K562 (cell line): ENCODE data around the gene AGBL1. TPM values are rescaled to one million over a fixed set of nuclear protein-coding genes. Genes with fewer than 3 reads are reported as not detected.

ENCODE experiments used
- ATAC-seq: fragments of 200-7000 bp; cut with Tn5 transposase; 3 replicates; pipeline ENCODE4 v1.9.1; 2020; ENCODE audit warnings: moderate library complexity
- BruUV-seq: library from RNA; stranded (reverse); fragments of 400-500 nt; replicated peaks from 2 replicates; lab custom pipeline; 2021; lab: Mats Ljungman, UMichigan
- CTCF ChIA-PET: fragments of 300-600 bp; formaldehyde crosslinking; extraction: SDS; loops from one replicate; lab custom pipeline; 2021; ENCODE audit warnings: low intra/inter-chr PET ratio; lab: Yijun Ruan, JAX
- POLR2A ChIA-PET: fragments of 300-600, 350-650 bp; sonication (Branson Sonifier 250); formaldehyde crosslinking; extraction: SDS; loops from one replicate; lab custom pipeline; 2021; ENCODE audit warnings: antibody characterized with exemption, inconsistent platforms; lab: Yijun Ruan, JAX
- DNase-seq, 4 experiments: peaks; one replicate each; pipeline versions ENCODE4 v3.0.0 to v3.0.0-alpha.2; 2011 to 2018; ENCODE audit warnings: low spot score in 3 of 4, mixed read lengths in 3 of 4; ENCODE audit errors: extremely low read depth in 1 of 4
- FAIRE-seq: peaks from 2 replicates; lab custom pipeline; 2011; peaks lifted over from hg19 to GRCh38; lab: Jason Lieb, UNC
- H2AFZ ChIP-seq: 2 replicates; pipeline ENCODE4 v1.6.0; 2011; ENCODE audit warnings: low read depth, low read length, control low read depth, inconsistent platforms
- H3K27ac ChIP-seq: fragments of 200-600 bp; 3 replicates; pipeline ENCODE4 v1.8.0; 2011; ENCODE audit warnings: low read depth, mild to moderate bottlenecking, control low read depth, inconsistent platforms, low read length, moderate library complexity, mixed read lengths; ENCODE audit errors: extremely low read depth
- H3K27me3 ChIP-seq, 2 experiments: fragments of 300-600 bp in 1 of 2; 2 replicates in 1 of 2; 3 replicates in 1 of 2; pipeline versions ENCODE4 v1.6.0 to v1.8.0; 2011; ENCODE audit warnings: inconsistent platforms in 2 of 2, low read length in 2 of 2, mild to moderate bottlenecking in 1 of 2, mixed read lengths in 1 of 2, moderate library complexity in 1 of 2; ENCODE audit not compliant: control insufficient read depth in 2 of 2, insufficient read depth in 2 of 2
- H3K36me3 ChIP-seq: fragments of 300-600 bp; 3 replicates; pipeline ENCODE4 v1.8.0; 2011; ENCODE audit warnings: mild to moderate bottlenecking, low read length, inconsistent platforms; ENCODE audit not compliant: control insufficient read depth, insufficient read depth
- H3K4me1 ChIP-seq, 2 experiments: fragments of 200-600 bp in 1 of 2; replicated peaks in 1 of 2; 2 replicates in 1 of 2; 3 replicates in 1 of 2; pipeline versions ENCODE4 v1.5.1 to v1.8.0; 2011; ENCODE audit warnings: inconsistent platforms in 2 of 2, low read length in 2 of 2, mild to moderate bottlenecking in 1 of 2, mixed read lengths in 1 of 2, moderate library complexity in 1 of 2; ENCODE audit not compliant: control insufficient read depth in 2 of 2, insufficient read depth in 2 of 2
- H3K4me2 ChIP-seq: 2 replicates; pipeline ENCODE4 v1.6.1; 2011; ENCODE audit warnings: low read length, control low read depth, inconsistent platforms, mixed read lengths; ENCODE audit not compliant: insufficient read depth
- H3K4me3 ChIP-seq: fragments of 200-600 bp; sonication (generic), shearing (Covaris generic); 2 replicates; pipeline ENCODE4 v1.5.1; 2016; ENCODE audit warnings: control low read depth, inconsistent platforms
- H3K79me2 ChIP-seq: fragments of 200-600 bp; 3 replicates; pipeline ENCODE4 v1.8.0; 2011; ENCODE audit warnings: low read length, inconsistent platforms; ENCODE audit not compliant: control insufficient read depth, insufficient read depth
- H3K9ac ChIP-seq, 2 experiments: 2 replicates each; pipeline versions ENCODE4 v1.6.0 to v1.6.1; 2011; ENCODE audit warnings: low read depth in 2 of 2, low read length in 2 of 2, control low read depth in 1 of 2, inconsistent platforms in 1 of 2, mild to moderate bottlenecking in 1 of 2, mixed read lengths in 1 of 2; ENCODE audit not compliant: insufficient read depth in 1 of 2
- H3K9me1 ChIP-seq: one replicate; pipeline ENCODE4 v1.6.0; 2011; ENCODE audit warnings: inconsistent platforms, mild to moderate bottlenecking, low read length, moderate library complexity; ENCODE audit not compliant: control insufficient read depth, insufficient read depth
- H3K9me3 ChIP-seq: replicated peaks from 2 replicates; pipeline ENCODE4 v1.5.1; 2011; ENCODE audit warnings: low read depth, low read length, inconsistent platforms; ENCODE audit not compliant: control insufficient read depth, insufficient read depth
- H4K20me1 ChIP-seq: replicated peaks from 2 replicates; pipeline ENCODE4 v1.6.1; 2011; ENCODE audit warnings: low read length, inconsistent platforms, mixed read lengths; ENCODE audit not compliant: control insufficient read depth, insufficient read depth
- CBX8 ChIP-seq: fragments of 200-600 bp; sonication (generic); IDR thresholded peaks from 2 replicates; pipeline ENCODE4 v1.6.1; 2012; ENCODE audit warnings: borderline replicate concordance, mixed run types, low read depth, mild to moderate bottlenecking, moderate library complexity, mixed read lengths, low read length, control low read depth, inconsistent platforms; ENCODE audit not compliant: poor library complexity, severe bottlenecking; ENCODE audit errors: extremely low read depth
- CSDE1 ChIP-seq, 2 experiments: fragments of 450-650 bp; IDR thresholded peaks; 2 replicates each; pipeline ENCODE4 v1.6.1; 2016; ENCODE audit warnings: mild to moderate bottlenecking in 1 of 2
- GTF2B ChIP-seq: IDR thresholded peaks from 2 replicates; pipeline ENCODE4 v1.6.1; 2011; ENCODE audit not compliant: insufficient read length; ENCODE audit errors: extremely low read depth
- HMGXB4 ChIP-seq: sonication (generic); formaldehyde crosslinking; IDR thresholded peaks from 2 replicates; pipeline ENCODE4 v1.8.1; 2023; ENCODE audit warnings: mild to moderate bottlenecking, missing genetic modification reagents
- MAZ ChIP-seq, 2 experiments: fragments of 450-650 bp in 1 of 2; sonication (generic) in 1 of 2; formaldehyde crosslinking; IDR thresholded peaks in 1 of 2; conservative IDR thresholded peaks in 1 of 2; 2 replicates each; pipeline versions ENCODE4 v1.4.0 to v1.5.0; 2020; ENCODE audit warnings: mild to moderate bottlenecking in 1 of 2, missing genetic modification reagents in 1 of 2
- NCOA4 ChIP-seq: fragments of 450-650 bp; IDR thresholded peaks from 2 replicates; pipeline ENCODE4 v1.6.1; 2018; ENCODE audit warnings: mild to moderate bottlenecking; ENCODE audit not compliant: partially characterized antibody
- PHB2 ChIP-seq: fragments of 450-650 bp; IDR thresholded peaks from 2 replicates; pipeline ENCODE4 v1.6.1; 2017; ENCODE audit warnings: low read depth
- PML ChIP-seq: IDR thresholded peaks from 2 replicates; pipeline ENCODE4 v1.6.1; 2012; ENCODE audit warnings: low read length, inconsistent platforms
- POLR2B ChIP-seq: fragments of 450-650 bp; IDR thresholded peaks from 2 replicates; pipeline ENCODE4 v1.6.1; 2018; ENCODE audit warnings: low read depth; ENCODE audit not compliant: partially characterized antibody
- RREB1 ChIP-seq: fragments of 250-450 bp; sonication (Bioruptor Pico); IDR thresholded peaks from 2 replicates; pipeline ENCODE4 v1.4.0; 2020
- SMAD4 ChIP-seq: fragments of 250-450 bp; sonication (Bioruptor Pico); conservative IDR thresholded peaks from 2 replicates; pipeline ENCODE4 v1.8.0; 2021; ENCODE audit warnings: inconsistent platforms, mild to moderate bottlenecking, moderate library complexity
- SNRNP70 ChIP-seq: fragments of 200-400 bp; formaldehyde crosslinking; optimal IDR thresholded peaks from 2 replicates; pipeline ENCODE3; 2017; ENCODE audit warnings: low read depth, low read length
- U2AF1 ChIP-seq: fragments of 200-400 bp; formaldehyde crosslinking; optimal IDR thresholded peaks from 2 replicates; pipeline ENCODE3; 2017; ENCODE audit warnings: mild to moderate bottlenecking, low read depth, low read length, moderate library complexity
- ZNF134 ChIP-seq: fragments of 250-450 bp; sonication (Bioruptor Pico); conservative IDR thresholded peaks from 2 replicates; pipeline ENCODE4 v1.4.0; 2020
- ZNF76 ChIP-seq: fragments of 250-450 bp; sonication (Bioruptor Pico); IDR thresholded peaks from 2 replicates; pipeline ENCODE4 v1.4.0; 2020; ENCODE audit warnings: mild to moderate bottlenecking, moderate library complexity, borderline replicate concordance
- WGBS: fragments of 100-300 bp; shearing (Covaris generic); methylation state at CpG from one replicate; pipeline ENCODE4 v1.1.6; 2016; ENCODE audit warnings: low coverage, mixed read lengths; ENCODE audit not compliant: insufficient coverage; ENCODE audit errors: missing lambda C conversion rate; 5-methylcytosine and 5-hydroxymethylcytosine counted together
- in situ Hi-C: fragments of 300-500 bp; cut with MboI; formaldehyde crosslinking; loops from 4 replicates; pipeline ENCODE4 v1.15.0; 2018; ENCODE audit warnings: inconsistent platforms, mixed read lengths
- intact Hi-C: fragments of 100-400 bp; cut with micrococcal nuclease; formaldehyde crosslinking; loops from 2 replicates; pipeline ENCODE4 v1.14.2; 2022
- polyA plus RNA-seq, 8 experiments: library from polyadenylated mRNA; depleted of rRNA in 4 of 8; stranded (reverse) in 5 of 8; unstranded in 3 of 8; fragments of >200 nt; fragmentation: Nextera tagmentation in 2 of 8; fragmentation: Illumina TruSeq in 1 of 8; extraction: Ambion mirVana in 2 of 8; extraction: Trizol in 1 of 8; gene quantifications; 2 replicates each; pipeline versions ENCODE4 v1.2.1 to v1.2.3, GENCODE V29; 2011 to 2014; ENCODE audit warnings: inconsistent platforms in 1 of 8, missing spikeins in 1 of 8
- total RNA-seq, 7 experiments: library from RNA; depleted of rRNA in 6 of 7; stranded (reverse); fragments of >200 nt in 6 of 7; fragmentation: Illumina TruSeq in 2 of 7; extraction: Trizol in 2 of 7; gene quantifications; 2 replicates each; pipeline versions ENCODE4 v1.2.1 to v1.2.3, GENCODE V29; 2011 to 2021; ENCODE audit warnings: low replicate concordance in 1 of 7

AGBL1 gene
- total and polyA plus RNA-seq, 9 of the 15 experiments (the other 6 are each of a cell fraction or from before 2014, with no cell fraction given): not detected

- H3K27me3 ChIP-seq: no peaks in the 10 kb centered on the region
- ATAC-seq: no peak
- H4K20me1 ChIP-seq: no peaks in the 10 kb centered on the region
- no peak for TF ChIP-seq SNRNP70
- TF ChIP-seq CSDE1 (IDR thresholded peaks at IDR 0.05): no peak
- TF ChIP-seq HMGXB4: no peak
- no peak for TF ChIP-seq NCOA4
- no peak for TF ChIP-seq MAZ (CRISPR knock-in tag; conservative IDR thresholded peaks at IDR 0.05 in 1 of 2, IDR thresholded peaks at IDR 0.05 in 1 of 2)
- no peak for TF ChIP-seq ZNF134 (CRISPR knock-in tag)
- TF ChIP-seq PML: no peak
- TF ChIP-seq POLR2B: no peak
- no peak for TF ChIP-seq GTF2B
- no peak for TF ChIP-seq U2AF1
- TF ChIP-seq PHB2: no peak
- TF ChIP-seq CBX8: no peak
- no peak for TF ChIP-seq ZNF76 (CRISPR knock-in tag)
- TF ChIP-seq SMAD4 (CRISPR knock-in tag): no peak
- TF ChIP-seq RREB1 (CRISPR knock-in tag): no peak
- no peak for FAIRE-seq
- no peaks in the 10 kb centered on the region for H3K9me3 ChIP-seq
- no peaks in the 10 kb centered on the region for H3K9me1 ChIP-seq
- H3K4me3 ChIP-seq: no peak overlapping the region
- no peaks in the 10 kb centered on the region for H3K4me1 ChIP-seq
- in situ Hi-C loops: no loop called here
- no peaks in the 10 kb centered on the region for H3K79me2 ChIP-seq
- no peak overlapping the region for H3K27ac ChIP-seq
- no peaks in the 10 kb centered on the region for H3K36me3 ChIP-seq
- no TSS peak for BruUV-seq
- ChIA-PET CTCF (no interaction called here), POLR2A (no interaction called here)
- no peak for DNase-seq
- H2AFZ ChIP-seq: no peak overlapping the region
- H3K9ac ChIP-seq: no peak overlapping the region
- no peak overlapping the region for H3K4me2 ChIP-seq
- WGBS: under 1% methylated on average over 8 of the region's 8 CpGs
- intact Hi-C loops: no loop called here
These were observed 15.3 kb upstream of the AGBL1 start for GRCh38 chr15:86064326-86064725.
